MM.1S (cell line): Measurements from ENCODE around the gene NUDC.
A peak's percentile ranks its signal among the peaks of the same experiment; 100 is the strongest.
"Not testable (repeated sequence)": the region's sequence is repeated elsewhere in the genome, so short reads cannot be mapped to it uniquely, and the experiment has no call there.

ENCODE experiments used
- DNase-seq: peaks from one replicate; pipeline ENCODE4 v3.0.0-alpha.2; 2015
- H2AFZ ChIP-seq: fragments of 300-600 bp; sonication (generic); 2 replicates; pipeline ENCODE4 v1.6.0; 2016; ENCODE audit warnings: antibody characterized with exemption, low read length
- H3F3A ChIP-seq: fragments of 300-600 bp; sonication (generic); 2 replicates; pipeline ENCODE4 v1.6.1; 2016; ENCODE audit warnings: mild to moderate bottlenecking, antibody characterized with exemption, low read length, moderate library complexity, mixed read lengths; ENCODE audit not compliant: insufficient read depth
- H3K27ac ChIP-seq: fragments of 300-600 bp; sonication (generic); 2 replicates; pipeline ENCODE4 v1.5.1; 2016; ENCODE audit warnings: mild to moderate bottlenecking, low read length
- H3K27me3 ChIP-seq: fragments of 300-600 bp; sonication (generic); replicated peaks from 2 replicates; pipeline ENCODE4 v1.6.0; 2016; ENCODE audit warnings: low read length; ENCODE audit not compliant: insufficient read depth
- H3K36me3 ChIP-seq: fragments of 300-600 bp; sonication (generic); replicated peaks from 2 replicates; pipeline ENCODE4 v1.6.1; 2016; ENCODE audit warnings: mild to moderate bottlenecking, low read length, mixed read lengths; ENCODE audit not compliant: insufficient read depth
- H3K4me1 ChIP-seq: fragments of 300-600 bp; sonication (generic); 2 replicates; pipeline ENCODE4 v1.6.1; 2016; ENCODE audit warnings: low read length, mixed read lengths
- H3K4me2 ChIP-seq: fragments of 300-600 bp; sonication (generic); 2 replicates; pipeline ENCODE4 v1.6.0; 2016; ENCODE audit warnings: low read depth, low read length
- H3K4me3 ChIP-seq: fragments of 300-600 bp; sonication (generic); 2 replicates; pipeline ENCODE4 v1.5.1; 2016; ENCODE audit warnings: low read length, mixed read lengths
- H3K79me2 ChIP-seq: fragments of 300-600 bp; sonication (generic); 2 replicates; pipeline ENCODE4 v1.6.1; 2016; ENCODE audit warnings: mixed run types, low read length, mixed read lengths
- H3K9ac ChIP-seq: fragments of 300-600 bp; sonication (generic); 2 replicates; pipeline ENCODE4 v1.6.1; 2016; ENCODE audit warnings: low read length, mixed read lengths
- H3K9me2 ChIP-seq: fragments of 300-600 bp; sonication (generic); replicated peaks from 2 replicates; pipeline ENCODE4 v1.6.1; 2016; ENCODE audit warnings: mild to moderate bottlenecking, low read length, mixed read lengths; ENCODE audit not compliant: insufficient read depth
- H3K9me3 ChIP-seq: fragments of 300-600 bp; sonication (generic); replicated peaks from 2 replicates; pipeline ENCODE4 v1.6.1; 2016; ENCODE audit warnings: mild to moderate bottlenecking, low read length, mixed read lengths; ENCODE audit not compliant: insufficient read depth
- H4K20me1 ChIP-seq: fragments of 300-600 bp; sonication (generic); 2 replicates; pipeline ENCODE4 v1.6.1; 2016; ENCODE audit warnings: mild to moderate bottlenecking, low read length, moderate library complexity, mixed read lengths; ENCODE audit not compliant: insufficient read depth
- EZH2 ChIP-seq: fragments of 300-600 bp; sonication (generic); optimal IDR thresholded peaks from 2 replicates; pipeline ENCODE3; 2017; ENCODE audit warnings: low read depth, mild to moderate bottlenecking, antibody characterized with exemption, low read length, mixed read lengths
- EZH2phosphoT487 ChIP-seq: fragments of 300-600 bp; sonication (generic); IDR thresholded peaks from 2 replicates; pipeline ENCODE4 v1.6.1; 2018; ENCODE audit warnings: antibody characterized with exemption, low read length
- TF ChIP-seq, protein P1 (sequence below): fragments of 300-600 bp; sonication (generic); IDR thresholded peaks from 2 replicates; pipeline ENCODE4 v1.5.1; 2016; ENCODE audit warnings: antibody characterized with exemption, low read length, mixed read lengths

The NUDC gene

DNA sequence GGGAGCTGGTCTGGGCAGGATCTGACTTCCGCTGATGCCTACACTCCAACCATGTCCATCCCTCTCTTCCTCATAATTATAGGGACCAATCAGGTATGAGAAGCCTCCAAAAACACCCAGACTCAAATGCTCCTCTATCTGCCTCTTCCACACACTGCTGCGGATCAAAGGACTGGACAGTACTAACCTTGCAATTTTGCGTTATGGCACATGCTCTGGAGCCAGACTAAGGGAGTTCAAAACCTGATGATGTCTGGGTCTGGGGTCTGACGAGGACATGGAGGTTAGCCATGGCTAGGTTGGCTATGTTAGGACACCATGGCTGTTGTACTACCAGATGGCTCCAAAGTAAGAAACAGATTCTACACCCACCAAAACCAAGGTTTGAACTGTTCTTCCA is 41.8 kb upstream of the NUDC start:
- Histone ChIP-seq H3K36me3 (peaks cover 6% of the 10 kb centered on the region; the same call in 1 of the 2 replicates), H3K4me2 (no peak overlapping the region), H3K9me2 (no peaks in the 10 kb centered on the region), H2AFZ (no peak overlapping the region), H3F3A (peaks cover 6% of the 10 kb centered on the region), H3K27me3 (no peaks in the 10 kb centered on the region), H3K4me3 (no peak overlapping the region), H3K9ac (no peak overlapping the region), H4K20me1 (no peaks in the 10 kb centered on the region), H3K4me1 (no peaks in the 10 kb centered on the region), H3K27ac (no peak overlapping the region), H3K79me2 (0 out of 2 replicates have a peak, but pooled peaks cover 2% of the 10 kb centered on the region), H3K9me3 (no peaks in the 10 kb centered on the region)
- TF ChIP-seq EZH2phosphoT487 (no peak), EZH2 (no peak)
- TF ChIP-seq, protein P1, sequence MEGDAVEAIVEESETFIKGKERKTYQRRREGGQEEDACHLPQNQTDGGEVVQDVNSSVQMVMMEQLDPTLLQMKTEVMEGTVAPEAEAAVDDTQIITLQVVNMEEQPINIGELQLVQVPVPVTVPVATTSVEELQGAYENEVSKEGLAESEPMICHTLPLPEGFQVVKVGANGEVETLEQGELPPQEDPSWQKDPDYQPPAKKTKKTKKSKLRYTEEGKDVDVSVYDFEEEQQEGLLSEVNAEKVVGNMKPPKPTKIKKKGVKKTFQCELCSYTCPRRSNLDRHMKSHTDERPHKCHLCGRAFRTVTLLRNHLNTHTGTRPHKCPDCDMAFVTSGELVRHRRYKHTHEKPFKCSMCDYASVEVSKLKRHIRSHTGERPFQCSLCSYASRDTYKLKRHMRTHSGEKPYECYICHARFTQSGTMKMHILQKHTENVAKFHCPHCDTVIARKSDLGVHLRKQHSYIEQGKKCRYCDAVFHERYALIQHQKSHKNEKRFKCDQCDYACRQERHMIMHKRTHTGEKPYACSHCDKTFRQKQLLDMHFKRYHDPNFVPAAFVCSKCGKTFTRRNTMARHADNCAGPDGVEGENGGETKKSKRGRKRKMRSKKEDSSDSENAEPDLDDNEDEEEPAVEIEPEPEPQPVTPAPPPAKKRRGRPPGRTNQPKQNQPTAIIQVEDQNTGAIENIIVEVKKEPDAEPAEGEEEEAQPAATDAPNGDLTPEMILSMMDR, result no peak
- no peak for DNase-seq

DNA sequence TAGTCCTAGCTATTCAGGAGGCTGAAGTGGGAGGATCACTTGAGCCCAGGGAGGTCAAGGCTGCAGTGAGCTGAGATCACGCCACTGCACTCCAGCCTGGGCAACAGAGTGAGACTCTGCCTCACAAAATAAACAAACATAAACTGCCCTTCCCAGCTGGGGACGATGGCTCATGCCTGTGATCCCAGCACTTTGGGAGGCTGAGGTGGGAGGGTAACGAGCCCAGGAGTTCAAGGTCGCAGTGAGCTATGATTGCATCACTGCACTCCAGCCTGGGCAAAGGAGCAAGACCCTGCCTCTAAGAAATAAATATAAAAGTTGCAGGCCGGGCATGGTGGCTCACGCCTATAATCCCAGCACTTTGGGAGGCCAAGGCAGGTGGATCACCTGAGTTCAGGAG is 39.9 kb upstream of the NUDC start:
- H3K4me1 ChIP-seq, H3K27me3 ChIP-seq, H3K9me2 ChIP-seq, H3K4me3 ChIP-seq, H3K9ac ChIP-seq, H4K20me1 ChIP-seq, H3K27ac ChIP-seq, H2AFZ ChIP-seq, H3K36me3 ChIP-seq, H3K9me3 ChIP-seq, DNase-seq, H3K4me2 ChIP-seq, H3K79me2 ChIP-seq, H3F3A ChIP-seq: not testable (repeated sequence)

DNA sequence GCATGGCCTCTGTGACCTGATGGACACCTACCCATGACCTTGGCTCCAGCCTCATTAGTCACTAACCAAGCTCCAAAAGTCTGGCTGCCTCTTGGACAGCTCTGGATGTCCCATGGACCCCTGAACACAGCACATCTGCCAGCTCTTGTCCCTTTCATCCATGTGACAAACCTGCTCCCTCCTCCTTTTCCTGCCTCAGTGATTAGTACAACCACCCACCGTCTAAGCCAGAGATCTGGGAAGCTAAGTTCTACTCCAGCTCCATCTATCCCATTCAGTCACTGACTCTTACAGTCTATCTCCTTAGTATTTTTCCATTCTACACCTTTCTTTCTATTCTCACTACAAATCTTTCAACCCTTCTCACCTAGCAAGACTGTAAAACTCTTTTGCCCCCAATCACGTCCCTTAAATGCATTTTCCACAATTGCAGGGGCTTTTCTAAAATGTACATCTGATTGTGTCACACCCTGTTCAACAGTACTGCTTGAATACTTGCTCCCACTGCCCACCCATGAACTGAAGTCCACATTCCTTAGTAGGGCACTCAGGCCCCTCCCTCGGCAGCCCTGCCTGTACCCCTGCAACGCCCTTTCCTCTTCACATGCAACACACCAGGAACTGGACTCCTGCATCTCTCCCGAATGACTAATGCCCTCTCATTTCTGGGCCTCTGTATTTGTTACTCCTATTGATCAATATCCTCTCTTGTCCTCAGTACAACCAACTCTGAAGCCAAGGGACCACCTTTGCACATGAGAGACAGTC is 38.7 kb upstream of the NUDC start:
- H2AFZ ChIP-seq, result no peak overlapping the region
- H3K9me3 ChIP-seq, result no peaks in the 10 kb centered on the region
- H3K4me3 ChIP-seq, result no peak overlapping the region
- H3K4me1 ChIP-seq, result no peaks in the 10 kb centered on the region
- no peak overlapping the region for H3K27ac ChIP-seq
- H3K27me3 ChIP-seq, result no peaks in the 10 kb centered on the region
- no peaks in the 10 kb centered on the region for H3K9me2 ChIP-seq
- peaks cover 6% of the 10 kb centered on the region; the same call in 1 of the 2 replicates for H3F3A ChIP-seq
- H3K9ac ChIP-seq, result no peak overlapping the region
- no peak for DNase-seq
- H3K36me3 ChIP-seq, result peaks cover 10% of the 10 kb centered on the region; the same call in 1 of the 2 replicates
- TF ChIP-seq, protein P1, result no peak
- TF ChIP-seq EZH2 (no peak), EZH2phosphoT487 (no peak)
- H3K4me2 ChIP-seq, result no peak overlapping the region
- H4K20me1 ChIP-seq, result no peaks in the 10 kb centered on the region
- H3K79me2 ChIP-seq, result peaks cover 9% of the 10 kb centered on the region

DNA sequence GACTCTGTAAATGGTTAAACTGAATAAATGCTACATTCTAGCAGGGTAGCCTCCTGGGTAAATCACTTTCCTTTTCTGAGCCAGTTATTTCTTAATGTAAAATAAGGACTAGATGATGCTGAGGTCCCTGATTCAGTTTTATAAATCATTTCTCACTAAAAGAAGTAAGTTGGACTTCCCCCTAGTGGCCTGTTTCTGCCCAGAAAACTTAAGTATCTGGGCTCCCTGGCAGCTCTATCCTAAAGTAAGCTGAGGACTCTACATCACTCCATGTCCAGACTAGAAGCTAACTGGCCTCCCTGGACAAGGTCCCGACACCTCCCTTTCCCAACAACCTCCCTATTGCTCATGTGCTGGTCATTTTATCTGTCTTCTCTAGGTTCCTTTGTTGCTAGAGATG is 34.4 kb upstream of the NUDC start:
- no peak overlapping the region for H3K4me3 ChIP-seq
- no peak overlapping the region for H3K4me2 ChIP-seq
- no peak overlapping the region for H2AFZ ChIP-seq
- H3K4me1 ChIP-seq, result peaks cover 10% of the 10 kb centered on the region
- peak; percentile 52 for DNase-seq
- no peaks in the 10 kb centered on the region for H3K27me3 ChIP-seq
- peaks cover 12% of the 10 kb centered on the region; the same call in 1 of the 2 replicates for H3K36me3 ChIP-seq
- no peaks in the 10 kb centered on the region for H3K9me3 ChIP-seq
- H3K27ac ChIP-seq, result no peak overlapping the region
- H3K9ac ChIP-seq, result no peak overlapping the region
- no peaks in the 10 kb centered on the region for H4K20me1 ChIP-seq
- H3K79me2 ChIP-seq, result peaks cover 30% of the 10 kb centered on the region
- TF ChIP-seq, protein P1, result peak; percentile 52
- TF ChIP-seq EZH2phosphoT487, result no peak
- H3K9me2 ChIP-seq, result no peaks in the 10 kb centered on the region
- H3F3A ChIP-seq, result no peaks in the 10 kb centered on the region
